A673 (cell line): Measurements from ENCODE around the gene MSN. TPM values are rescaled to one million over a fixed set of nuclear protein-coding genes. Genes with fewer than 3 reads are reported as not detected.

ENCODE experiments used
- BruUV-seq: library from RNA; stranded (reverse); fragments of 400-500 nt; replicated peaks from 2 replicates; lab custom pipeline; 2021; lab: Mats Ljungman, UMichigan
- CTCF ChIA-PET: fragments of 300-600 bp; sonication (Branson Sonifier 250); formaldehyde crosslinking; loops from one replicate; lab custom pipeline; 2022; ENCODE audit warnings: antibody characterized with exemption; lab: Charles Lee
- POLR2A ChIA-PET: fragments of 300-600 bp; sonication (Branson Sonifier 250); formaldehyde crosslinking; loops from one replicate; lab custom pipeline; 2022; ENCODE audit warnings: antibody characterized with exemption; ENCODE audit not compliant: low non-redundant PET; lab: Charles Lee
- DNase-seq: peaks from one replicate; pipeline ENCODE4 v3.0.0-alpha.2; 2015; ENCODE audit warnings: low spot score
- H3K27ac ChIP-seq: fragments of 200-600 bp; sonication (generic); 2 replicates; pipeline ENCODE4 v1.5.1; 2016; ENCODE audit warnings: mixed run types, low read depth, mild to moderate bottlenecking, mixed read lengths, antibody characterized with exemption, low read length; ENCODE audit not compliant: poor library complexity, severe bottlenecking
- H3K27me3 ChIP-seq: fragments of 200-600 bp; sonication (generic); replicated peaks from 2 replicates; pipeline ENCODE4 v1.6.1; 2017; ENCODE audit warnings: mixed run types, low read depth, mild to moderate bottlenecking, mixed read lengths, antibody characterized with exemption, low read length; ENCODE audit not compliant: insufficient read depth, poor library complexity
- H3K36me3 ChIP-seq: fragments of 200-600 bp; sonication (generic); 2 replicates; pipeline ENCODE4 v1.6.1; 2016; ENCODE audit warnings: mixed run types, mild to moderate bottlenecking, mixed read lengths, antibody characterized with exemption, low read length; ENCODE audit not compliant: insufficient read depth, poor library complexity, severe bottlenecking
- H3K4me1 ChIP-seq: fragments of 200-600 bp; sonication (generic); 2 replicates; pipeline ENCODE4 v1.6.1; 2017; ENCODE audit warnings: mixed run types, mild to moderate bottlenecking, mixed read lengths, antibody characterized with exemption, low read length; ENCODE audit not compliant: insufficient read depth, poor library complexity, severe bottlenecking
- H3K4me3 ChIP-seq: fragments of 200-600 bp; sonication (generic); 2 replicates; pipeline ENCODE4 v1.5.1; 2016; ENCODE audit warnings: low read depth, mixed run types, mild to moderate bottlenecking, mixed read lengths, low read length; ENCODE audit not compliant: poor library complexity, severe bottlenecking
- H3K9me3 ChIP-seq: fragments of 200-600 bp; sonication (generic); 2 replicates; pipeline ENCODE4 v1.6.1; 2016; ENCODE audit warnings: mixed run types, low read depth, mild to moderate bottlenecking, mixed read lengths, antibody characterized with exemption, low read length; ENCODE audit not compliant: poor library complexity, severe bottlenecking
- CTCF ChIP-seq: fragments of 300-800, 200-600 bp; sonication (generic); conservative IDR thresholded peaks from 2 replicates; pipeline ENCODE4 v1.5.1; 2017; ENCODE audit warnings: low read depth, mild to moderate bottlenecking, antibody characterized with exemption, low read length, moderate library complexity, mixed read lengths
- EZH2 ChIP-seq: fragments of 200-600 bp; sonication (generic); IDR thresholded peaks from 2 replicates; pipeline ENCODE4 v1.6.1; 2017; ENCODE audit warnings: borderline replicate concordance, low read depth, mild to moderate bottlenecking, mixed read lengths, antibody characterized with exemption, low read length; ENCODE audit not compliant: poor library complexity, severe bottlenecking
- intact Hi-C: fragments of 100-400 bp; cut with micrococcal nuclease; formaldehyde crosslinking; loops from one replicate; pipeline ENCODE4 v1.10.0; 2022; ENCODE audit not compliant: unreplicated experiment
- total RNA-seq: library from RNA; stranded (reverse); gene quantifications from 2 replicates; pipeline ENCODE4 v1.2.3, GENCODE V29; 2021

The MSN gene
- total RNA-seq, 1 experiment from 2014 or later, result 468 TPM

GRCh38 chrX:65667157-65667502 is 324 bp upstream of the MSN start:
- intact Hi-C loops, result loop anchor here (5.0 kb wide), 2 partner anchors 35 to 70 kb away; no protein-coding TSS in a partner anchor
- CTCF ChIA-PET, result no interaction called here
- TF ChIP-seq EZH2, result no peak
- no peak for TF ChIP-seq CTCF
- POLR2A ChIA-PET, result no interaction called here
- H3K27ac ChIP-seq, result no peak overlapping the region
- DNase-seq, result no peak
- peak overlapping the region; percentile 77 for H3K4me3 ChIP-seq
- no TSS peak for BruUV-seq
- no peaks in the 10 kb centered on the region for H3K27me3 ChIP-seq
- H3K36me3 ChIP-seq, result no peaks in the 10 kb centered on the region
- H3K9me3 ChIP-seq, result peaks cover 4% of the 10 kb centered on the region
- peaks cover 16% of the 10 kb centered on the region for H3K4me1 ChIP-seq

GRCh38 chrX:65668377-65669310 is 1.2 kb downstream of the MSN start:
- Histone ChIP-seq H3K4me3 (peak overlapping the region; percentile 77), H3K27ac (peak overlapping the region; percentile 93), H3K27me3 (no peaks in the 10 kb centered on the region), H3K4me1 (peaks cover 20% of the 10 kb centered on the region), H3K36me3 (no peaks in the 10 kb centered on the region), H3K9me3 (no peaks in the 10 kb centered on the region)
- CTCF ChIA-PET, result interaction anchor here (1.0 kb wide), 1 partner anchor 35 kb away, joined by 6 read pairs; no protein-coding TSS in a partner anchor
- no TSS peak for BruUV-seq
- intact Hi-C loops, result loop anchor here (5.0 kb wide), 2 partner anchors 34 to 71 kb away; no protein-coding TSS in a partner anchor
- TF ChIP-seq EZH2 (no peak), CTCF (no peak)
- POLR2A ChIA-PET, result no interaction called here
- DNase-seq, result peak; percentile 85

GRCh38 chrX:65671286-65671685 is 3.8 kb downstream of the MSN start:
- Histone ChIP-seq H3K27me3 (no peaks in the 10 kb centered on the region), H3K4me3 (peak overlapping the region; percentile 7), H3K4me1 (peaks cover 20% of the 10 kb centered on the region), H3K27ac (peak overlapping the region; percentile 4), H3K9me3 (no peaks in the 10 kb centered on the region), H3K36me3 (no peaks in the 10 kb centered on the region)
- DNase-seq, result no peak
- intact Hi-C loops, result no loop called here
- CTCF ChIA-PET, result no interaction called here
- POLR2A ChIA-PET, result no interaction called here
- no TSS peak for BruUV-seq
- TF ChIP-seq CTCF (no peak), EZH2 (no peak)
